Retina (tissue), 1 donor: ENCODE data around the gene MYL10.

Experiments
- DNase-seq: peaks from one replicate; pipeline ENCODE4 v3.0.0-alpha.2; 2016

The MYL10 gene

DNA sequence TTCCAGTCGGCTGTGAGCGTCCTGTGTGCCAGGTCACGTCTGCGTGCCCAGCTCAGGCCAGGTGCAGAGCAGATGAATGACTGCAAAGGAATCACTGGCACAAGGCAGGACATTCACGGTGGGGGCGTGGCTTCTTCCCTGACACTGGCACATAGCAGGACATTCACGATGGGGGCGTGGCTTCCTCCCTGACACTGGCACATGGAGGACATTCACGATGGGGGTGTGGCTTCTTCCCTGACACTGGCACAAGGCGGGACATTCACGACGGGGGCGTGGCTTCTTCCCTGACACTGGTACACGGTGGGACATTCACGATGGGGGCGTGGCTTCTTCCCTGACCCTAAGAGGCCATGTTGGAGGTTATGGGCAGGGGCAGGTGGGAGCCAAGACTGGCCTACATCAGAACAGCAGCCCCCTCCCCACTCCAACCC lies 64.3 kb downstream of the MYL10 start:
- no peak for DNase-seq

- no peak for DNase-seq
Measured at GRCh38 chr7:101563943-101564777, 64.9 kb downstream of the MYL10 start.
